ENCODE measurements around the gene OSBPL8. TPM values are rescaled to one million over a fixed set of nuclear protein-coding genes. Genes with fewer than 3 reads are reported as not detected.

Gene OSBPL8
- total and polyA plus RNA-seq, 2 experiments from 2014 or later: 78.0 to 124 TPM

DNA sequence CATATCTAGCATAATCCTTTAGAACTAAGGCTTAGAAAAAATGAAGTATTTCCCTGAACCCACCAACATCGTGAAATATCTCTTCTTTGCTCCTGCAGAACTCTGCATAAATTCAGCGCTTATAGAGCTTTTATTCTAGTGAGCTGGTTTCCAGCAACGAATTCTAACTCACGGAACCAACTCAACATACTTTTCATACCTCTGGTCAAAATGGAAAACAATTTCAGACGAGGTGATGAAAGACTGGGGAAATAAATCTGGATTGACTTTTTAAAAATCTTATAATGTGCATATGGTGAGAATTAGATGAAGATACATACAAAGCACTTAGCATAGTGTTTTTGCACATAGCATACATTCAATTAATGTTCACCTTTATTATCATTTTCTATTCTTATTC lies 148.8 kb downstream of the OSBPL8 start:
- no peaks in the 10 kb centered on the region for H3K9me3 Mint-ChIP-seq
- Histone ChIP-seq H2AFZ (no peak overlapping the region), H3K27me3 (ENCODE audit: insufficient read depth) (no peaks in the 10 kb centered on the region), H3K9me2 (ENCODE audit: insufficient read depth) (no peaks in the 10 kb centered on the region), H3K4me3 (no peak overlapping the region), H3K36me3 (ENCODE audit: insufficient read depth) (no peaks in the 10 kb centered on the region), H3K27ac (ENCODE audit: low read depth) (no peak overlapping the region), H4K20me1 (replicated peaks; ENCODE audit: insufficient read depth) (0 out of 2 replicates have a peak, but pooled peaks cover 2% of the 10 kb centered on the region), H3K4me1 (ENCODE audit: insufficient read depth) (no peaks in the 10 kb centered on the region), H3F3A (replicated peaks; ENCODE audit: low read depth) (no peaks in the 10 kb centered on the region), H3K4me2 (no peak overlapping the region), H3K79me2 (replicated peaks; ENCODE audit: insufficient read depth) (no peaks in the 10 kb centered on the region)
- H3K27ac Mint-ChIP-seq: no peak overlapping the region
- no peaks in the 10 kb centered on the region for H3K27me3 Mint-ChIP-seq (ENCODE audit: insufficient read depth, low read depth, poor library complexity)
- no peak overlapping the region for H3K4me3 Mint-ChIP-seq
- no peaks in the 10 kb centered on the region for H3K4me1 Mint-ChIP-seq
- TF ChIP-seq NANOG (IDR thresholded peaks at IDR 0.05; ENCODE audit: borderline replicate concordance) (no peak), CREB1 (CRISPR knock-in tag; IDR thresholded peaks at IDR 0.05; ENCODE audit: low read depth) (no peak), ZNF114 (CRISPR knock-in tag; IDR thresholded peaks at IDR 0.05) (no peak), JUNB (IDR thresholded peaks at IDR 0.05; ENCODE audit: unreplicated experiment) (no peak), EZH2 (IDR thresholded peaks at IDR 0.05; ENCODE audit: low read depth, unreplicated experiment) (no peak), ZNF331 (CRISPR knock-in tag; IDR thresholded peaks at IDR 0.05; ENCODE audit: low read depth) (no peak), STAT1 (IDR thresholded peaks at IDR 0.05; ENCODE audit: unreplicated experiment) (no peak), POLR2AphosphoS5 (IDR thresholded peaks at IDR 0.05; ENCODE audit: low read depth) (no peak), EZH2phosphoT487 (IDR thresholded peaks at IDR 0.05; ENCODE audit: unreplicated experiment) (no peak)
- TF ChIP-seq, protein P1, sequence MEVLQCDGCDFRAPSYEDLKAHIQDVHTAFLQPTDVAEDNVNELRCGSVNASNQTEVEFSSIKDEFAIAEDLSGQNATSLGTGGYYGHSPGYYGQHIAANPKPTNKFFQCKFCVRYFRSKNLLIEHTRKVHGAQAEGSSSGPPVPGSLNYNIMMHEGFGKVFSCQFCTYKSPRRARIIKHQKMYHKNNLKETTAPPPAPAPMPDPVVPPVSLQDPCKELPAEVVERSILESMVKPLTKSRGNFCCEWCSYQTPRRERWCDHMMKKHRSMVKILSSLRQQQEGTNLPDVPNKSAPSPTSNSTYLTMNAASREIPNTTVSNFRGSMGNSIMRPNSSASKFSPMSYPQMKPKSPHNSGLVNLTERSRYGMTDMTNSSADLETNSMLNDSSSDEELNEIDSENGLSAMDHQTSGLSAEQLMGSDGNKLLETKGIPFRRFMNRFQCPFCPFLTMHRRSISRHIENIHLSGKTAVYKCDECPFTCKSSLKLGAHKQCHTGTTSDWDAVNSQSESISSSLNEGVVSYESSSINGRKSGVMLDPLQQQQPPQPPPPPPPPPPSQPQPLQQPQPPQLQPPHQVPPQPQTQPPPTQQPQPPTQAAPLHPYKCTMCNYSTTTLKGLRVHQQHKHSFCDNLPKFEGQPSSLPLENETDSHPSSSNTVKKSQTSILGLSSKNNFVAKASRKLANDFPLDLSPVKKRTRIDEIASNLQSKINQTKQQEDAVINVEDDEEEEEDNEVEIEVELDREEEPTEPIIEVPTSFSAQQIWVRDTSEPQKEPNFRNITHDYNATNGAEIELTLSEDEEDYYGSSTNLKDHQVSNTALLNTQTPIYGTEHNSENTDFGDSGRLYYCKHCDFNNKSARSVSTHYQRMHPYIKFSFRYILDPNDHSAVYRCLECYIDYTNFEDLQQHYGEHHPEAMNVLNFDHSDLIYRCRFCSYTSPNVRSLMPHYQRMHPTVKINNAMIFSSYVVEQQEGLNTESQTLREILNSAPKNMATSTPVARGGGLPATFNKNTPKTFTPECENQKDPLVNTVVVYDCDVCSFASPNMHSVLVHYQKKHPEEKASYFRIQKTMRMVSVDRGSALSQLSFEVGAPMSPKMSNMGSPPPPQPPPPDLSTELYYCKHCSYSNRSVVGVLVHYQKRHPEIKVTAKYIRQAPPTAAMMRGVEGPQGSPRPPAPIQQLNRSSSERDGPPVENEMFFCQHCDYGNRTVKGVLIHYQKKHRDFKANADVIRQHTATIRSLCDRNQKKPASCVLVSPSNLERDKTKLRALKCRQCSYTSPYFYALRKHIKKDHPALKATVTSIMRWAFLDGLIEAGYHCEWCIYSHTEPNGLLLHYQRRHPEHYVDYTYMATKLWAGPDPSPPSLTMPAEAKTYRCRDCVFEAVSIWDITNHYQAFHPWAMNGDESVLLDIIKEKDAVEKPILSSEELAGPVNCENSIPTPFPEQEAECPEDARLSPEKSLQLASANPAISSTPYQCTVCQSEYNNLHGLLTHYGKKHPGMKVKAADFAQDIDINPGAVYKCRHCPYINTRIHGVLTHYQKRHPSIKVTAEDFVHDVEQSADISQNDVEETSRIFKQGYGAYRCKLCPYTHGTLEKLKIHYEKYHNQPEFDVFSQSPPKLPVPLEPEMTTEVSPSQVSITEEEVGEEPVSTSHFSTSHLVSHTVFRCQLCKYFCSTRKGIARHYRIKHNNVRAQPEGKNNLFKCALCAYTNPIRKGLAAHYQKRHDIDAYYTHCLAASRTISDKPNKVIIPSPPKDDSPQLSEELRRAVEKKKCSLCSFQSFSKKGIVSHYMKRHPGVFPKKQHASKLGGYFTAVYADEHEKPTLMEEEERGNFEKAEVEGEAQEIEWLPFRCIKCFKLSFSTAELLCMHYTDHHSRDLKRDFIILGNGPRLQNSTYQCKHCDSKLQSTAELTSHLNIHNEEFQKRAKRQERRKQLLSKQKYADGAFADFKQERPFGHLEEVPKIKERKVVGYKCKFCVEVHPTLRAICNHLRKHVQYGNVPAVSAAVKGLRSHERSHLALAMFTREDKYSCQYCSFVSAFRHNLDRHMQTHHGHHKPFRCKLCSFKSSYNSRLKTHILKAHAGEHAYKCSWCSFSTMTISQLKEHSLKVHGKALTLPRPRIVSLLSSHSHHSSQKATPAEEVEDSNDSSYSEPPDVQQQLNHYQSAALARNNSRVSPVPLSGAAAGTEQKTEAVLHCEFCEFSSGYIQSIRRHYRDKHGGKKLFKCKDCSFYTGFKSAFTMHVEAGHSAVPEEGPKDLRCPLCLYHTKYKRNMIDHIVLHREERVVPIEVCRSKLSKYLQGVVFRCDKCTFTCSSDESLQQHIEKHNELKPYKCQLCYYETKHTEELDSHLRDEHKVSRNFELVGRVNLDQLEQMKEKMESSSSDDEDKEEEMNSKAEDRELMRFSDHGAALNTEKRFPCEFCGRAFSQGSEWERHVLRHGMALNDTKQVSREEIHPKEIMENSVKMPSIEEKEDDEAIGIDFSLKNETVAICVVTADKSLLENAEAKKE (CRISPR knock-in tag; IDR thresholded peaks at IDR 0.05): no peak
- TF ChIP-seq, protein P2, sequence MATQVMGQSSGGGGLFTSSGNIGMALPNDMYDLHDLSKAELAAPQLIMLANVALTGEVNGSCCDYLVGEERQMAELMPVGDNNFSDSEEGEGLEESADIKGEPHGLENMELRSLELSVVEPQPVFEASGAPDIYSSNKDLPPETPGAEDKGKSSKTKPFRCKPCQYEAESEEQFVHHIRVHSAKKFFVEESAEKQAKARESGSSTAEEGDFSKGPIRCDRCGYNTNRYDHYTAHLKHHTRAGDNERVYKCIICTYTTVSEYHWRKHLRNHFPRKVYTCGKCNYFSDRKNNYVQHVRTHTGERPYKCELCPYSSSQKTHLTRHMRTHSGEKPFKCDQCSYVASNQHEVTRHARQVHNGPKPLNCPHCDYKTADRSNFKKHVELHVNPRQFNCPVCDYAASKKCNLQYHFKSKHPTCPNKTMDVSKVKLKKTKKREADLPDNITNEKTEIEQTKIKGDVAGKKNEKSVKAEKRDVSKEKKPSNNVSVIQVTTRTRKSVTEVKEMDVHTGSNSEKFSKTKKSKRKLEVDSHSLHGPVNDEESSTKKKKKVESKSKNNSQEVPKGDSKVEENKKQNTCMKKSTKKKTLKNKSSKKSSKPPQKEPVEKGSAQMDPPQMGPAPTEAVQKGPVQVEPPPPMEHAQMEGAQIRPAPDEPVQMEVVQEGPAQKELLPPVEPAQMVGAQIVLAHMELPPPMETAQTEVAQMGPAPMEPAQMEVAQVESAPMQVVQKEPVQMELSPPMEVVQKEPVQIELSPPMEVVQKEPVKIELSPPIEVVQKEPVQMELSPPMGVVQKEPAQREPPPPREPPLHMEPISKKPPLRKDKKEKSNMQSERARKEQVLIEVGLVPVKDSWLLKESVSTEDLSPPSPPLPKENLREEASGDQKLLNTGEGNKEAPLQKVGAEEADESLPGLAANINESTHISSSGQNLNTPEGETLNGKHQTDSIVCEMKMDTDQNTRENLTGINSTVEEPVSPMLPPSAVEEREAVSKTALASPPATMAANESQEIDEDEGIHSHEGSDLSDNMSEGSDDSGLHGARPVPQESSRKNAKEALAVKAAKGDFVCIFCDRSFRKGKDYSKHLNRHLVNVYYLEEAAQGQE (IDR thresholded peaks at IDR 0.05; ENCODE audit: unreplicated experiment): no peak
- TF ChIP-seq, protein P3, sequence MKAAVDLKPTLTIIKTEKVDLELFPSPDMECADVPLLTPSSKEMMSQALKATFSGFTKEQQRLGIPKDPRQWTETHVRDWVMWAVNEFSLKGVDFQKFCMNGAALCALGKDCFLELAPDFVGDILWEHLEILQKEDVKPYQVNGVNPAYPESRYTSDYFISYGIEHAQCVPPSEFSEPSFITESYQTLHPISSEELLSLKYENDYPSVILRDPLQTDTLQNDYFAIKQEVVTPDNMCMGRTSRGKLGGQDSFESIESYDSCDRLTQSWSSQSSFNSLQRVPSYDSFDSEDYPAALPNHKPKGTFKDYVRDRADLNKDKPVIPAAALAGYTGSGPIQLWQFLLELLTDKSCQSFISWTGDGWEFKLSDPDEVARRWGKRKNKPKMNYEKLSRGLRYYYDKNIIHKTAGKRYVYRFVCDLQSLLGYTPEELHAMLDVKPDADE (IDR thresholded peaks at IDR 0.05): no peak
- TF ChIP-seq, protein P4, sequence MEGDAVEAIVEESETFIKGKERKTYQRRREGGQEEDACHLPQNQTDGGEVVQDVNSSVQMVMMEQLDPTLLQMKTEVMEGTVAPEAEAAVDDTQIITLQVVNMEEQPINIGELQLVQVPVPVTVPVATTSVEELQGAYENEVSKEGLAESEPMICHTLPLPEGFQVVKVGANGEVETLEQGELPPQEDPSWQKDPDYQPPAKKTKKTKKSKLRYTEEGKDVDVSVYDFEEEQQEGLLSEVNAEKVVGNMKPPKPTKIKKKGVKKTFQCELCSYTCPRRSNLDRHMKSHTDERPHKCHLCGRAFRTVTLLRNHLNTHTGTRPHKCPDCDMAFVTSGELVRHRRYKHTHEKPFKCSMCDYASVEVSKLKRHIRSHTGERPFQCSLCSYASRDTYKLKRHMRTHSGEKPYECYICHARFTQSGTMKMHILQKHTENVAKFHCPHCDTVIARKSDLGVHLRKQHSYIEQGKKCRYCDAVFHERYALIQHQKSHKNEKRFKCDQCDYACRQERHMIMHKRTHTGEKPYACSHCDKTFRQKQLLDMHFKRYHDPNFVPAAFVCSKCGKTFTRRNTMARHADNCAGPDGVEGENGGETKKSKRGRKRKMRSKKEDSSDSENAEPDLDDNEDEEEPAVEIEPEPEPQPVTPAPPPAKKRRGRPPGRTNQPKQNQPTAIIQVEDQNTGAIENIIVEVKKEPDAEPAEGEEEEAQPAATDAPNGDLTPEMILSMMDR (conservative IDR thresholded peaks at IDR 0.05; ENCODE audit: low read depth in 2 of 2): no peak
- H3K36me3 Mint-ChIP-seq (ENCODE audit: low read depth): no peaks in the 10 kb centered on the region
- ATAC-seq (no peak), DNase-seq (ENCODE audit: low spot score) (no peak)

All from GM23338 (cell line).